GM12873 (cell line): Measurements from ENCODE around the gene SHFL.

Experiments used
- TF ChIP-seq, protein P1 (sequence below): IDR thresholded peaks from 2 replicates; pipeline ENCODE4 v1.5.1; 2012; ENCODE audit warnings: low read depth, mild to moderate bottlenecking, moderate library complexity, low read length, control low read depth; ENCODE audit not compliant: insufficient read depth; ENCODE audit errors: missing control alignments

Gene SHFL

DNA sequence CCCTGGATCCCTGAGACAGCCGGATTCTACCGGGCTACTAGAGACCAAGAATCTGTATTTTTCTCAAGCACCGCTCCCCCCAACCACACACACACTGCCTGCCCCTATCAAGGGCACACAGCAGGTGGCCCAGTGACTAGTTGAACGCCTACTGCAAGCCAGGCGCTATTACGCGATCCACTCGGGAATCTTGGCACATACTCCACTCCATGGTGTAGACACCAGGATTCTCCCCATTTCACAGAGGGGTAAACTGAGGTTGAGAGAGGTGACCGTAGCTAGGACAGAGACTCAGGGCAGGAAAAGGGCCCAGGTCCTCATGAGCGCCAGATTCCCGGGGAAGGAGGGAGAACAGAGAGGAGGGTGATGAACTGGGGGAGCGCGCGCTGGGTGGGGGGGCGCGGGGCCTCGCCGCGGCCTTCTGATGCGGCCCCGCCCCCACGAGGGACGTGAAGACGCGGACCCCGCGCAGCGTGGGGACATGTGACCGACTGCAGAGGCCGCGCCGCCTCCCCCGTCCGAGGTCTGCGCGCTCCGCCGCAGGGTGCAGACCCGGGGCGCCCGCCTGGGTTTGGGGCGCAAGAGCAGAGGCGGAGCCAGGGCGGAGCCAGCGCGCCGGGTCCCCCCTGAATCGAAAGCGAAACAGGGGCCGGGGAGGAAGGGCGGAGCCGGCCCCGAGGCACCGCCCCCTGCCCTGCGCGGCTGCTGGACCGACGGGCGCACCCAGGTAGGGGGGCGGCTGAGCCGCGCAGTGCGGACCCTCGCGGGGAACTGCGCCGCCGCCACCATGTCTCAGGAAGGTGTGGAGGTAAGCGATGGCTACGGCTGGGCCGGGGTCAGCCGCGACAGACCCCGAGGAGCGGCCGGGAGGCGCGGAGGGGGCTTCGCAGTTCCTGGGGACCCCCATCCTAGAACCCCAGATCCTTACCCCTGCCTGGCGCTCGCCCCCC lies at the start of gene SHFL:
SHFL (plus strand) TSS at position 677 of the 950 bp plus-strand sequence; CDS start at position 788, 111 bp downstream.
- TF ChIP-seq, protein P1, sequence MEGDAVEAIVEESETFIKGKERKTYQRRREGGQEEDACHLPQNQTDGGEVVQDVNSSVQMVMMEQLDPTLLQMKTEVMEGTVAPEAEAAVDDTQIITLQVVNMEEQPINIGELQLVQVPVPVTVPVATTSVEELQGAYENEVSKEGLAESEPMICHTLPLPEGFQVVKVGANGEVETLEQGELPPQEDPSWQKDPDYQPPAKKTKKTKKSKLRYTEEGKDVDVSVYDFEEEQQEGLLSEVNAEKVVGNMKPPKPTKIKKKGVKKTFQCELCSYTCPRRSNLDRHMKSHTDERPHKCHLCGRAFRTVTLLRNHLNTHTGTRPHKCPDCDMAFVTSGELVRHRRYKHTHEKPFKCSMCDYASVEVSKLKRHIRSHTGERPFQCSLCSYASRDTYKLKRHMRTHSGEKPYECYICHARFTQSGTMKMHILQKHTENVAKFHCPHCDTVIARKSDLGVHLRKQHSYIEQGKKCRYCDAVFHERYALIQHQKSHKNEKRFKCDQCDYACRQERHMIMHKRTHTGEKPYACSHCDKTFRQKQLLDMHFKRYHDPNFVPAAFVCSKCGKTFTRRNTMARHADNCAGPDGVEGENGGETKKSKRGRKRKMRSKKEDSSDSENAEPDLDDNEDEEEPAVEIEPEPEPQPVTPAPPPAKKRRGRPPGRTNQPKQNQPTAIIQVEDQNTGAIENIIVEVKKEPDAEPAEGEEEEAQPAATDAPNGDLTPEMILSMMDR, result no peak

DNA sequence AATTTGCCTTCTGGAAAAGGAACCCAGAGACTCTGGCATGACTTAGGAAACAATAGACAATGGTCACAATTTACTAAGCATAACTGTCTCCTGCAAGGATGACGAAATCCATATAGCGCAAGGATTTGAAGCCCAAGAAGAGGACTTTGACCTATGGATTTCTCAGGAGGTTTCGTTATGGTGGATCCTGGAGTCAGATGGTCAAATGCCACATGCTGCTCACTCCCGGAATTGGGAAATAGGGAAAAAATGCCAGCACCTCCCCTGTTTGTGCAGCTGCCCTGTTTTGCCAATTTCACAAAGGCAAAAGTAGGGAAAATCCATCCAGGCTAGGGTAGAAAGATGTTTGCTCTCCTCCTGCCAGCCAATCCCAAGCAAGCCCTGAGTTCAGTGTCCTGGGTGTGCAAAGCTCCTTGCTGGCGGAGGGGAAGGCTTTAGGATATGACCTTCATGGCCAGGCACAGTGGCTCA lies 49.5 kb upstream of the SHFL start:
- TF ChIP-seq, protein P1, result no peak

DNA sequence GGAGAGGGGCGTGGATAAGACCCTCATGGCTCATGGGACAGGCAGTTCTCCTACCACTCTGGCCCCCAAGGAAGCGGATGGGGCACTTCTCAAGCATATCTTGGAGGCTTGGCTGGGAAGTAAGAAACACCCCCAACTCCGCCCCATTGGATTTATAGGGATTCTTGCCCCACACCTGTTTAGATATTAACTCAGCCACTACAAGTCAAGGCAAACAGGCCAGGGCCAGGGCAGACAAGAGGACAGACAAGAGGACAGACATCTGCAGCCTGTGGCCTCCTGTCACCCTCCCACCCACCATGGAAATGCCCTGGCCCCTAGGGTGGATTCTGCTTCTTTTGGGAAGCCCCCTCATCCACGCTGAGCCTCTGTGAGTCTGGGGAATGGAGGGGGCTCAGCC lies 48.8 kb upstream of the SHFL start:
- TF ChIP-seq, protein P1, result no peak

DNA sequence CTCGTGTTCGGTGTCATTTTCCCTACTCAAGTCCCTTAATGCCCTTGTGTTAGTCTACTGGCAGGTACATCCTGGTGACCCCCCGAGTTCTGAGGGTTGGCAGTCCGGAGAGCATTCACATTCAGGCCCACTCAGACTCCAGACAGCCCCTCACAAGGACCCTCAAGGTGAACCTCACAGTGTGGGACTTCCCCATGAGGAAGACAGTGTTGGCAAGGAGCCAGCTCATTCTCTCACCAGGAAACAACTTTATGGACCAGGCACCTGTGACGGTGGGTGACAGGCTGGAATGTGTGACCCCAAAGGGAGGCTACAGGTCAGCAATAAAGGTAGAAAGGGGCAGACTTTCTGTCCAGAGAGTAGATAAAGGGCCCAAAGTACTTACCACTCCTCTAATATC lies 48.3 kb upstream of the SHFL start:
- TF ChIP-seq, protein P1, result no peak

DNA sequence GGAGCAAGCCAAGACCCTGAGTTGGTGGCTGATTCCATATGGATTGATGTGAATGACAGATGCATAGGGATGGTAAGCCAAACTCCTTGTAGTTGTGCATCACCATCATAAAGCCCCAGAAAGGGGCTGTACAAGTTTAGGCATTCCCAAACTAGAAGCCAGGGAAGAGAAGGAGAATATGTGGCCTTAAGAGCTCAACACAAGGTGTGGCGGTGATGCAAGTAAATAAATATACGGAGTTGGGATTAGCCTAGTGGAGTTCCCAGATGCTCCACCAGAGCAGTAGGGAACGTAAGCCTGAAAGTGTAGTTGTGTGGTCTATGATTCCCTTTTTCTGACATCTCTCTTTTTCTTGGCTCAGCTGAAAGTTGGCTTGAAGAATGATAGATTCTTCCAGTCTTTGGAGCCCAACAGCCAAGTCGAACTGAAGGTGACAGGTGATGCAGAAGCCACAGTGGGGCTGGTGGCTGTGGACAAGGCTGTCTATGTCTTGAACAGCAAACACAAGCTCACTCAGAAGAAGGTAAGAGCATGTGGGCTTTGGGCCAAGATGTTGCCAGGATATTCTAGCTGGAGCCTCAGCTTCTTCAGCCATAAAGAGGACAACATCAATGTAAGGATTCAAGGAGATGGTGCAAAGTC lies 42.7 kb upstream of the SHFL start:
- TF ChIP-seq, protein P1, result no peak

DNA sequence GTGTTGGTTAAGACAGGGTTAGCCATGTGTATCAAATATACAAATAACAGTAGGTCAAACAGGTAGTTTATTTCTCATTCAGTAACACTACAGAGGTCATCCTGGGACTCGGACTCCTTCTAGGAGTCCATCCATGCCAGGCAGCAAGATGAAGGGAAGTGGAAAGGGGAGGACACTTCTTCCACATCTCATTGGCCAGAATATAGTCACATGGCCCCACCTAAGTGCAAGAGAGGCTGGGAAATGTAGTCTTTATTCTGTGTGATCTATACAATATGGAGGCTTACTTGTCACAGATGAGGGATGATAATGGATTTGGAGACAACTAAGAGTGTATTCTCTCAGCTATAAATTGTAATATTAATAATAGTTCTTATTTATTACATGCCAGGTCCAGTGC lies 41.7 kb upstream of the SHFL start:
- TF ChIP-seq, protein P1, result no peak

DNA sequence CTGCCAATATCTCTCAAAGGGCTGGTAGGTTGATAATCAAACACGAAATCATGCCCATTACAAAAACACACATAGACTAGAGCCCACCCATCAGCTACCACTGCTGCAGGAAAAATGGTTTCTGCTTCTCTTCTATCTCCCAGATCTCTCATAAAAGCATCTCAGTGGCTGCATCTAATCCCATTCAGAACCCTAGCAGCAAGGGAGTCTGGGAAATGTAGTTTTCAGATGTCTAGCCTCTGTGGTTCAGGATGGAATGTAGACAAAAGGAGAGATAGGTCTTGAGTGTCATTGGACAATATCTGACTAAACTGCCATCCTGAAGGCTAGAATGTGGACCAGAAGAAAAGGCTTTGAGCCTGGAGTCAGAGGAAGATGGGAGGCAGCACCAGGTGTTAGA lies 40.7 kb upstream of the SHFL start:
- TF ChIP-seq, protein P1, result no peak
